HepG2 (cell line): Measurements from ENCODE around the gene CACNG7. TPM values are rescaled to one million over a fixed set of nuclear protein-coding genes. Genes with fewer than 3 reads are reported as not detected.

Experiments
- ARID4A ChIP-seq: sonication (generic); formaldehyde crosslinking; IDR thresholded peaks from 2 replicates; pipeline ENCODE4 v1.5.0; 2020; ENCODE audit warnings: mild to moderate bottlenecking, missing genetic modification reagents, borderline replicate concordance
- ARID5B ChIP-seq: IDR thresholded peaks from 2 replicates; pipeline ENCODE4 v1.4.0; 2020; ENCODE audit warnings: mild to moderate bottlenecking, missing genetic modification reagents
- MED1 ChIP-seq: sonication (generic); formaldehyde crosslinking; IDR thresholded peaks from 2 replicates; pipeline ENCODE4 v1.4.0; 2020; ENCODE audit warnings: missing genetic modification reagents
- STAG1 ChIP-seq: sonication (generic); formaldehyde crosslinking; IDR thresholded peaks from 2 replicates; pipeline ENCODE4 v1.4.0; 2020; ENCODE audit warnings: missing genetic modification reagents
- TFDP2 ChIP-seq: sonication (generic); formaldehyde crosslinking; IDR thresholded peaks from 2 replicates; pipeline ENCODE4 v1.4.0; 2020; ENCODE audit warnings: missing genetic modification reagents
- ZNF335 ChIP-seq: sonication (generic); formaldehyde crosslinking; IDR thresholded peaks from 2 replicates; pipeline ENCODE4 v1.4.0; 2020; ENCODE audit warnings: missing genetic modification reagents
- ZNF609 ChIP-seq: sonication (generic); formaldehyde crosslinking; IDR thresholded peaks from 2 replicates; pipeline ENCODE4 v1.4.0; 2020; ENCODE audit warnings: mild to moderate bottlenecking, missing genetic modification reagents, borderline replicate concordance
- polyA plus RNA-seq, 8 experiments: library from polyadenylated mRNA; depleted of rRNA in 3 of 8; stranded (reverse) in 7 of 8; unstranded in 1 of 8; fragments of >200 nt; fragmentation: Illumina TruSeq in 4 of 8; extraction: Trizol in 4 of 8; gene quantifications; 2 replicates each; pipeline versions ENCODE4 v1.2.1 to v1.2.3, GENCODE V29; 2011 to 2016; ENCODE audit warnings: low read depth in 4 of 8, missing spikeins in 1 of 8, mixed read lengths in 1 of 8; ENCODE audit not compliant: insufficient read depth in 1 of 8
- total RNA-seq, 5 experiments: library from RNA; depleted of rRNA; stranded (reverse); fragments of >200 nt; fragmentation: Illumina TruSeq; extraction: Trizol; gene quantifications; 2 replicates each; pipeline ENCODE4 v1.2.3, GENCODE V29; 2016; ENCODE audit warnings: low read depth in 1 of 5

CACNG7 gene
- total and polyA plus RNA-seq, 2 of the 13 experiments (the other 11 are each of a cell fraction or from before 2014, with no cell fraction given): not detected

GRCh38 chr19:53865523-53865917, 43.6 kb upstream of the CACNG7 start (continued):
- no peak for TF ChIP-seq ARID4A (CRISPR knock-in tag)
- TF ChIP-seq TFDP2 (CRISPR knock-in tag): peak; percentile 43
- TF ChIP-seq ZNF335: 0 out of 2 replicates have a peak, but pooled peaks have one; percentile 63
- TF ChIP-seq ARID5B (CRISPR knock-in tag): peak; percentile 60; the same call in 1 of the 2 replicates
- peak; percentile 87 for TF ChIP-seq MED1 (CRISPR knock-in tag)
- 0 out of 2 replicates have a peak, but pooled peaks have one; percentile 37 for TF ChIP-seq ZNF609 (CRISPR knock-in tag)
- TF ChIP-seq STAG1 (CRISPR knock-in tag): peak; percentile 38
